Activated T-cell treated with anti-CD3 and anti-CD28 coated beads, Interleukin-2, amount 50 U/mL, for 24 hours (primary cell): ENCODE results near the gene KRT80.

Experiments used
- DNase-seq: peaks from one replicate; pipeline ENCODE4 v3.0.0-alpha.2; 2020
- H3K27ac Mint-ChIP-seq: 2 replicates; pipeline ENCODE4 v1.8.0; 2020; ENCODE audit warnings: mild to moderate bottlenecking, mixed read lengths
- H3K27me3 Mint-ChIP-seq: 2 replicates; pipeline ENCODE4 v1.8.0; 2020; ENCODE audit warnings: mixed read lengths
- H3K36me3 Mint-ChIP-seq: 2 replicates; pipeline ENCODE4 v1.8.0; 2020; ENCODE audit warnings: low read depth, mixed read lengths
- H3K4me1 Mint-ChIP-seq: 2 replicates; pipeline ENCODE4 v1.8.0; 2020; ENCODE audit warnings: low read depth, mixed read lengths
- H3K4me3 Mint-ChIP-seq: 2 replicates; pipeline ENCODE4 v1.8.0; 2020; ENCODE audit warnings: mild to moderate bottlenecking, moderate library complexity, mixed read lengths
- H3K9me3 Mint-ChIP-seq: 2 replicates; pipeline ENCODE4 v1.8.0; 2020; ENCODE audit warnings: mixed read lengths

Gene KRT80

DNA sequence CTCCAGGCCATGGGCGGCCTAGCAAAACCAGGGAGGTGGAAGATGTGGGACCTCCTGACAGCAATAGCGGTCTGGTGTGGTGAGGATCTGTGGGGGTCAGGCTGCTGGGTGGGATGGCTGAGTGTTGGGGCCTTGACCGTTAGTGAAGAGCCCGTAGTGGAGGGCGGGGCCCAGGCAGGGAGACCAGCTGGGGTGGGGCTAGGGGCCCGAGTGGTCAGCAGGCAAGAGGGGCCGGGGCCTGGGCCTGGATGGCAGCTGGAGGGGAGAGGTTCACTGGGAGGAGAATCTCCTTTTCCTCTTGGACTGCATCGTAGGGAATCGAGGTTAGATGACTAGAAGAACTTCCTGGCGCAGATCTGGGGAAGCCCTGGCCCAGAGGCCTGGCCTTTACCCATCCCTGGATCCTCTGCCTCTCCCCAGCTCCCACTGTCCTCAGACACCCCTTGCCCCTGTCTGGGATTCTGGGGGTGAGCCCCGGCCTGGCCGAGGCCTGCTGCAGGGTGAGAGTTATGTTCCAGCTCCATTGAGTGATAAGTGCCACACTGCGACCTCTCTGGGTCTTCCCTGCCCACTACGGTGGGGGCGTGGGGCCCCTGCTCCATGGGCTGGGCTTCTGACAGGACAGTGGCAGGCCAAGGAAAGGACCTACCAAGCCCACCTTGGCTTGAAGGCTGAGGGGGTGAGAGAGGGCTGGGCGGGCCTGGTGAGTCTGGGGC is 47.1 kb downstream of the KRT80 start:
- Mint-ChIP-seq H3K36me3 (no peaks in the 10 kb centered on the region), H3K27me3 (no peaks in the 10 kb centered on the region), H3K4me3 (no peak overlapping the region), H3K9me3 (no peaks in the 10 kb centered on the region), H3K27ac (no peak overlapping the region), H3K4me1 (no peaks in the 10 kb centered on the region)
- no peak for DNase-seq

DNA sequence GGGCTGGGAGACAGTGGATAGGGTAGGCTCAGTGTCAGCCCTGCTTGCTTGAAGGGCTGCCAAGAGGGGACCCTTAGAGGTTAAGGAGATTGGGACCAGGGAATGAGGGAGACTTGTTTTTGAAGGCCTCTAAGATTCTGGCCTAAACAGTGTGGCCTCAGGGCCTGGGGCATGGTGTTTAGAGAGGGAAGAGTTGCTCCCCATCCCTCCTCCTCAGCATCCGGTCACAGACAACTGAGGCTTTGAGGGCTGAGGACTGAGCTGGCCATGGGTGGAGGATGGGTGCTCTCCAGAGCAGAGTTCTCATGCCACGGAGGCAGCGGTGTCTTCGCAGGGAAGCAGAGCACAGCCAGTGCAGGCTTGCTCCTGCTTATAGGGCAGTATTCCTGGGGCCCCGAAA is 49.4 kb downstream of the KRT80 start:
- Mint-ChIP-seq H3K4me3 (no peak overlapping the region), H3K27me3 (peaks cover 7% of the 10 kb centered on the region), H3K4me1 (no peaks in the 10 kb centered on the region), H3K9me3 (no peaks in the 10 kb centered on the region), H3K36me3 (no peaks in the 10 kb centered on the region), H3K27ac (no peak overlapping the region)
- DNase-seq, result no peak

DNA sequence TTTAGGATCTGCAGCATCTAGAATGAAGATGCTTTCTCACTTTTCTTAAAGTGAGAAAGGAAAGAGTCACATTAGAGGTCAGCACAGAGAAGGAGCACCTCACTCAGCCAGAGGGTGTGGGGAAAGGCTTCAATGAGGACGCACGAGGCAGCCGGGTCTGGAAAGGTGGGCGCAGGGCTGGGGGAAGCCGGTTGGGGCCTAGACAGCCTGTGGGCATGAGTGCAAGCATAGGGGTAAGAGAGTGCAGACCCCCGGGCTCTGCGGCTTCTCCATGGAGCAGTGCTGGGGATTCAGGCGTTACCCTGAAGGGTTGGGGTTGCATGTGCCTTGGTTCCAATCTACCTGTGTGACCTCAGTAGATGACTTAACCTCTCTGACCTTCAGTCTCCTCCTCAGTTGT is 49.9 kb downstream of the KRT80 start:
- no peak for DNase-seq
- Mint-ChIP-seq H3K27ac (no peak overlapping the region), H3K36me3 (no peaks in the 10 kb centered on the region), H3K4me3 (no peak overlapping the region), H3K9me3 (no peaks in the 10 kb centered on the region), H3K4me1 (no peaks in the 10 kb centered on the region), H3K27me3 (peaks cover 8% of the 10 kb centered on the region)

DNA sequence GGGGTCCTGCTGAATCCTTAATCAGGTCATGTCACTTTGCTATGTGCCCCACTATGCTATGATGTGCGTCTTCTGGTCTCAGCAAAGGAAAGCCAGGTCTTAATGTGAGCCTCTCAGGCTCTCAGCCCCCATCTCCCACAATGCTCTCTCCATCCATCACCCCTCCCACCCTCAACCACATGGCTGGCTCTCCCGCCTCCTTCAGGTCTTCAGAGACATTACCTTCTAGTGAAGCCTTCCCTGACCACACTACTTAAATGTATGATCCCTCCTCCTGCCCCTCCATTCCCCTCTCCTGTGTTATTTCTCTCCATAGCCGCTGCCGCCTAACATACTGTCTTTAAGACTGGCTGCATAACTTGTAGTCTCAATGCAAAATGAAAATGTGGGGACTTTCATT is 50.5 kb downstream of the KRT80 start:
- no peak overlapping the region for H3K4me3 Mint-ChIP-seq
- peaks cover 11% of the 10 kb centered on the region for H3K27me3 Mint-ChIP-seq

DNA sequence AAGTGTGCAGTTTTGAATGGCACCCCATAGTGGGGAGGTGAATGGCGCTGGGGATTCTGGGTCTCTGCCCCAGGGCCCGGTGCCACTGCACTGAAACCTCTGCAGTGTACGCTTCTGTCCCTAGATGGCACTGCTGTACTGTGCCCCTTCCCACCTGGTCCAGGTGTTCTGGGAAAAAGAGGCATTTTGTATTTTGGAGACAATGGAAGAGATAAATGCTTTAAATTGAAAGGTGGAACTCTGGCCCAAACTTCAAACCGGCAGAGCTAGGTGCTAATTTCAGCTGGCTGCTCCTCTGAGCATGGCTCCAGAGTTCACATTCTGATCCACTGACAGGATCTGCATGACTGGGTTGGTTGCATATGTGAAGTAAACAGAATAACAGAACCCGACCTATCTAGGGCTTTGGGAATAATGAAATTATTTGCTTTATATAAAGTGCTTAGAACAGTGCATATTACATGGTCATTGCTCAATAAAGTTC is 52.2 kb downstream of the KRT80 start:
- Mint-ChIP-seq H3K36me3 (no peaks in the 10 kb centered on the region), H3K27ac (no peak overlapping the region), H3K4me3 (no peak overlapping the region), H3K27me3 (peaks cover 11% of the 10 kb centered on the region), H3K9me3 (no peaks in the 10 kb centered on the region), H3K4me1 (no peaks in the 10 kb centered on the region)
- DNase-seq, result peak; percentile 57

More for the DNA sequence above, 50.5 kb downstream of the KRT80 start:
- Mint-ChIP-seq H3K27ac (no peak overlapping the region), H3K4me1 (no peaks in the 10 kb centered on the region), H3K9me3 (no peaks in the 10 kb centered on the region), H3K36me3 (no peaks in the 10 kb centered on the region)
- no peak for DNase-seq

DNA sequence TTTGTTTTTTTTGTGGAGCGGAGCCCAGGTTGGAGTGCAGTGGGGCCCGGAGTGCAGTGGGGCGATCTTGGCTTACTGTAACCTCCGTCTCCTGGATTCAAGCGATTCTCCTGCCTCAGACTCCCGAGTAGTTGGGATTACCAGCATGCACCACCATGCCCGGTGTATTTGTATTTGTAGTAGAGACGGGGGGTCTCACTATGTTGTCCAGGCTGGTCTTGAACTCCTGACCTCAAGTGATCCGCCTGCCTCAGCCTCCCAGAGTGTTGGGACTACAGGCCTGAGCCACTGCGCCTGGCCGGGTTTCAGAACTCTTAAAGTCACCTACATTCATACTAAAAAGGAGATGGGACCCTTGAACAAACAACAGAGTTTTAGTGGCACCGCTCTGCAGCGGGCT is 52.7 kb downstream of the KRT80 start:
- Mint-ChIP-seq H3K9me3 (no peaks in the 10 kb centered on the region), H3K4me3 (no peak overlapping the region), H3K4me1 (no peaks in the 10 kb centered on the region), H3K36me3 (no peaks in the 10 kb centered on the region), H3K27ac (no peak overlapping the region), H3K27me3 (peaks cover 11% of the 10 kb centered on the region)
- no peak for DNase-seq

DNA sequence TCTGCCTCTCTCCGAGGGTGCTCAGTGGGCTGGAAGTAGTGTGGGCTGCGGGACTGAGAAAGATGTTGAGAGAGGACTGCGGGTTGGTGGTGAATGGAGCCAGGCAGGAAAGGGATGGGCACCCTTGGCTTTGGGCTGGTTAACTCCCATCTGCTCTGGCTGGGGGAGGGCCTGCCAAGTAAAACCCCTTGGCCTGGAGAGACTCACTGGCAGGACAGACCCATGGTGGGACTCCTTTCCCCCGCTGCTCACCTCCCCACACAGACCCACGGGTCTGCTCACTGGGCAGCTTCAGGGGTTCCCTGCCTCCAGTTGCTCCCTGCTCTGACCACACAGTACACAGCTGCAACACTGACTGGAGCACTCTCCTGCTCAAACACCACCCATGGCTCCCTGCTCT is 54.1 kb downstream of the KRT80 start:
- Mint-ChIP-seq H3K4me1 (no peaks in the 10 kb centered on the region), H3K9me3 (no peaks in the 10 kb centered on the region), H3K36me3 (no peaks in the 10 kb centered on the region), H3K27ac (no peak overlapping the region), H3K4me3 (no peak overlapping the region), H3K27me3 (peaks cover 11% of the 10 kb centered on the region)
- DNase-seq, result no peak

DNA sequence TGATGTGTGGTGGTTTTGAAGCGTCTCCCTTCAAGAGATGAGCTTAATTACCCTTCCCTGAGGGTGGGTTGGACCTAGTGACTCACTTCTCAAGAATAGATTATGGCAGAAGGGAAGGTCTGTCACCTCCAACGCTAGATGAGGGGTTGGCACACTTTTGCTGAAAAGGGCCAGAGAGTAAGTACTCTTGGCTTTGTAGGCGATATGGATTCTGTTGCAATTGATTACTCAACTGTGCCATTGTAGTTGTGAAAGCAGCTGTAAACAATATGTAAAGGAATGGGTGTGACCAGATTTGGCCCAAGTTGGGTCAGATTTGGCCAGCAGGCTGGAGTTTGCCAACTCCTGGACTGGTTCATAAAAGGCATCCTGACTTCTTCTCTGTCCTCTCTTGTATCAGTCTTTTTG is 59.1 kb downstream of the KRT80 start:
- Mint-ChIP-seq H3K27me3 (peaks cover 8% of the 10 kb centered on the region), H3K4me1 (no peaks in the 10 kb centered on the region), H3K27ac (no peak overlapping the region), H3K9me3 (no peaks in the 10 kb centered on the region), H3K4me3 (no peak overlapping the region), H3K36me3 (no peaks in the 10 kb centered on the region)
- no peak for DNase-seq

DNA sequence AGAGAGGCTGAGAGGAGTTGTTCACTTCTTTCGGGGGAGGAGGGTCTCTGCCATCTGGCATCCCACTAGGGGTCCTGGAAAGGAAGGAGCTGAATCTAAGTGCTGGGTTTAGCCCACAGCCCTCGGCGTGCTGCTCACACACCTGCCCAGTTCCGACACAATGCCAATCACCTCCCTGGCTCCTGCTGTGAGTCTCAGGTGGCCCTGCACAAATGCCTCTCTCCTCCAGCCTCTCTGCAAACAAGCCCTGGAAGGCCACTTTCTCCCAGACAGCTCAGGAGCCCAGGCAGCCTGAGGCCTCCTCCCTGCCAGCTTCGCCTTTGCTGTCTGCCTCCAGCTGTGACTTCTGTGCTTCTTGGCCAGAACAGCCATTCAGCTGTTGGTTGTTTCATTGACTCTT is 61.1 kb downstream of the KRT80 start:
- H3K27me3 Mint-ChIP-seq, result peaks cover 17% of the 10 kb centered on the region
- H3K4me1 Mint-ChIP-seq, result no peaks in the 10 kb centered on the region
- H3K9me3 Mint-ChIP-seq, result no peaks in the 10 kb centered on the region
- no peak for DNase-seq
- no peaks in the 10 kb centered on the region for H3K36me3 Mint-ChIP-seq
- H3K4me3 Mint-ChIP-seq, result no peak overlapping the region
- no peak overlapping the region for H3K27ac Mint-ChIP-seq

DNA sequence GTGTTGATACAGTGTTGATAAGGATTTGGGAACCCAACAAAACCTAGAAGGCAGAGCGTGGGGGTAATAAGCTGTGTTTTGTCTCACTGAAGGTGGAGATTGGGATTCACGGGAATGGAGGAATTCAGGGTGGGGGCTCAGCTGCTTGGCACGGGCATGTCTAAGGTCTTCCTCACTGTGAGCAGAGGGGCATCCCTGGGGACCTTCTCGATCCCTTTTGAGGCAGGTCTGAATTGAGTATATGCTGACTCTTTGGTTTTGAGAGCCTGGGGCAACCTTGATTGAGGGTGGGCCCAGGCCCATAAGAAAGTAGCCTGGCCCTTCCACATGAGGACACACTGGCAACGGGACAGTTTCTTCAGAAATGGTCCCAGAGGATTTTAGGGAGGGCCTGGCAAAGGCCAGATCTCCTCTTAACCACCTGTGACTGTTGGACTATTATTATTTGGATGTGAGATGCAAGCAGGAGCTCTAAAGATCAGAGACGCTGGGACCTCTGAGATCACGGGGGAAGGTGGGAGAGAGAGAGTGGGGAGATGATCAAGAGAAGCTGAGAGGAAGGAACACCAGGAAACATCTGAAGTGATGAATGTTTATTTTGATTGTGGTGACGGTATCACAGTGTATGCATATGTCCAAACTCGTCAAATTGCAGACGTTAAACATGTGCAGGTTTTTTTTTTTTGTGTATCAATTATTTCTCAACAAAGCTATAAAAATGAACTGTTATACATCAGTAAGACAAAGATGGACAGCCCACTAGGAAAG is 63.9 kb downstream of the KRT80 start:
- Mint-ChIP-seq H3K27ac (no peak overlapping the region), H3K4me1 (no peaks in the 10 kb centered on the region), H3K27me3 (peaks cover 30% of the 10 kb centered on the region), H3K4me3 (no peak overlapping the region), H3K36me3 (no peaks in the 10 kb centered on the region), H3K9me3 (no peaks in the 10 kb centered on the region)
- DNase-seq, result no peak

DNA sequence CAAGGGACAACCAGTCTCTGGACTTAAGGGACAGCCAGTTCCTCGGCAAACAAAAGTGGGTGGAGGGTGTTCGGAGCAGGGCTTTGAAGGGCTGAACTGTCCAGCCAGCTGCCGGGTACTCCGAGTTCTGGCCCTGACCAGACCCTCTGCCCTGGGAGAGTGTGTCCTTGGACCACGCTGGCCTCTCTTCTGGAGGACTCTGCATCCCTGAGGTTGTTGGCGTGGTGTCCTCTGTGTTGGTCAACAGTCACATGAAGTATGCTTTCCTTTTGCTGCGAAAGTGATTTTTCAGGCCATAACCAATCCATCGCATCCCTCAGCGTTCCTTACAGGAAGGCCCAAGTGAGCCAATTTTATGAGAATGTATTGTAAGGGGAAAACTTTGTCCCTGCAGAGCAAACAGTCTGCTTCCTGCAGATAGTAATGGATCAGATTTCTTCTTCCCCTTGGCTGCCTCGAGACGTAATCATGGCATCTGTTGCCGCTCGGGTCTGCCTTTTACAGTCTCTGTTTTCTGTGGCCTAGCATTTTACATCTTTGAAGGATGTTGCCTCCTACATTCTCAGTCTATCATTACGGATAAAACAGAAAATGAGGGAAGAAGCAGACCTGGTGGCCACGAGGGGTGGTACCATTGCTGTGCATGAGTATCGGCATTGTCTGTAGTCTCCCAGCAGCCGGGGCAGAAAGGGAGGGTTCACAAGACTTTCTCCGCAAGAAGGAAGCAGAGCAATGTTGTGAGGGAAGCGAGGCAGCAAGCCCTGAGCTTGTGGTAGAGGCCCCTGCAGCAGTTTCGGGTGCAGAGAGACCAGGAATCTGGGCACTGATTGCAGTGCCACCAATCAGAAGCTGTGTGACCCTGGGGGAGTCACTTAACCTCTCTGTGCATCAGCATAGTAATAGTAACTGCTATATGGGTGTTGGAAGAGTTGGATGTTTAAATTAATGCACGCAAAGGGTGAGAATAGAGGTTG is 64.9 kb downstream of the KRT80 start:
- DNase-seq, result no peak
- peaks cover 40% of the 10 kb centered on the region for H3K27me3 Mint-ChIP-seq
- H3K4me3 Mint-ChIP-seq, result no peak overlapping the region
- H3K27ac Mint-ChIP-seq, result no peak overlapping the region
- no peaks in the 10 kb centered on the region for H3K9me3 Mint-ChIP-seq
- H3K4me1 Mint-ChIP-seq, result no peaks in the 10 kb centered on the region
- no peaks in the 10 kb centered on the region for H3K36me3 Mint-ChIP-seq

DNA sequence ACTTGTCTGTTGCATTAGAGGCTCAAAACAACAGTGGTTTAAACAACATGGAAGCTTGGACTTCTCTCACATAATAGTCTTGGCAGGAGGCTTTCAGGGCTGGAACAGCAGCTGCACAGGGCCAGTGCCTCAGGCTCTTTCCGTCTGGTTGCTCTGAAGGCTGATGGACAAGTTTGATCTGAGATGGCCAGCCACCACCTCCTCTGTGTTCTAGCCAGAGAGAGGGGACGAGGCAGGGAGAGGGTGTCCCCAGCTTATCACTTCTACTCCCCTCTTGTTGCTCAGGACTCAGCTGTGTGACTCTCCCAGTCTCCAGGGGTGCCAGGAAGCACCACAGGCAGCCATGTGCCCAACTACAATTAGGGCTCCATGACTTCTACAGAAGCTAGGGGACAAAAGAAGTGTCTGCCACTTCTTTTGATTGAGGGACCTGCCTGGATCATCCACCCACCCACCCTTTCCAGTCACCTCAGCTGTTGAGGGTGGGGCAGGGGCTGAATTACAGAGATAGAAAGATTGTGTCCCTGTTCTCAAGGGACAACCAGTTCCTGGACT is 65.7 kb downstream of the KRT80 start:
- Mint-ChIP-seq H3K4me1 (peaks cover 2% of the 10 kb centered on the region), H3K36me3 (no peaks in the 10 kb centered on the region), H3K9me3 (no peaks in the 10 kb centered on the region), H3K4me3 (no peak overlapping the region), H3K27me3 (peaks cover 48% of the 10 kb centered on the region), H3K27ac (no peak overlapping the region)
- no peak for DNase-seq

DNA sequence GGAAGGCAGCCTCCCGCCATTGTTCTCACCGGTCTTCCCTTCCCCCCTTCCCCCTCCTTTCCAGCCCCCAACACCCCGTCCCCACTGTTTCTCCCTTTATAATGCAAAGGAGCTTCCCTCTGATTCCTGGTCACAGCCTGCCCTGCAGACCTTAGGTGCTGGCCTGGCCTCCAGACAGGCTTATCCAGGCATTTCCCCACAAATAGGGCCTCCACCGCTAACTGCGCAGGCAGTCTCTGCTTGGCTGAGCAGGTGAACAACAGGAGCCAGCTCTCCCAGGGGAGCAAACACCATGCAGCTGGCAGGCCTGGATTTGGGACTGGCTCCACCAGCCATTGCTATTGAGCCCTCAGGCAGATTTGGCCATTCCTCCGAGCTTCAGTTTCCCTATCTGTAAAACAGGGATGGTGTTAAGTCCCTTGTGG is 66.3 kb downstream of the KRT80 start:
- peaks cover 54% of the 10 kb centered on the region for H3K27me3 Mint-ChIP-seq
- no peak overlapping the region for H3K27ac Mint-ChIP-seq
- no peaks in the 10 kb centered on the region for H3K9me3 Mint-ChIP-seq
- peaks cover 2% of the 10 kb centered on the region for H3K4me1 Mint-ChIP-seq
- H3K36me3 Mint-ChIP-seq, result no peaks in the 10 kb centered on the region
- H3K4me3 Mint-ChIP-seq, result no peak overlapping the region
- no peak for DNase-seq

DNA sequence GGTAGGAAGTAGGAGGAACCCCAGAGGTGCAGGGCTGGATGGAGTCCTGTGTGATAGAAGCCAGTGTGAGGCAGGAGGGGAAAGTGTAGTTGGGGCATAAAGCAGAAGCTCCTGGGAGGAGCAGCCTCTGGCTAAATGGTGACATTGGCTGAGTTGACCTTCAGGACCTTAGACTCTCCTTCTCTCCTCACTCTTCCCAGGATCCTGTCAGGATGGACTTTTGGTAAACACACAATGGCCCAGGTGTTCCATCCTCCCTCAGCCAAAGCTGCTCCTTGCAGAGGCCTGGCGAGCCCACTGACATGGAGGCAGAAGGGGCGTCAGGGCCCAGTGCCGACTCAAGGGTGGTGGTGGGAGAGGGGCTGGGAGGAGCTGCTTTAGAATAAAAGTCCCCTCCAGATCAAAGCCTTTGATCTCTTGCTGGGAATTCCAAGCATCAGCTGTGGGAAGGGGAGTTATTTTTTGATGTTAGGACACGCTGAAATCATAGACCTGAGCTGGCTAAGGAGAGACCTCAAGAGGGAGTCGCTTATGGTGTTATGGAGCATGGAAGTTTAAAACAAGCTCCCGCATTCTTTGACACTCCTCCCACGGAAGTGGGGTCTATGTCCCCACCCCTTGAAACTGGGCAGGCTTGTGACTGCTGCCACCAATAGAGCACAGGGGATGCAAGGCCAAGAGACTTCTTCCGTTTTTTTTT is 68.2 kb downstream of the KRT80 start:
- Mint-ChIP-seq H3K36me3 (no peaks in the 10 kb centered on the region), H3K9me3 (no peaks in the 10 kb centered on the region), H3K27ac (no peak overlapping the region), H3K4me1 (peaks cover 14% of the 10 kb centered on the region), H3K4me3 (no peak overlapping the region), H3K27me3 (peaks cover 60% of the 10 kb centered on the region)
- DNase-seq, result no peak
